Fibroblast of mammary gland (primary cell): ENCODE data around the gene PCBD2.
"Not testable (repeated sequence)": the region's sequence is repeated elsewhere in the genome, so short reads cannot be mapped to it uniquely, and the experiment has no call there.

Experiments
- DNase-seq: peaks from one replicate; pipeline ENCODE4 v3.0.0-alpha.2; 2010; ENCODE audit warnings: low read depth
- H3K4me3 ChIP-seq: 2 replicates; pipeline ENCODE4 v1.5.1; 2011; ENCODE audit warnings: low read depth, mild to moderate bottlenecking, low read length, moderate library complexity; ENCODE audit not compliant: control insufficient read depth
- CTCF ChIP-seq: conservative IDR thresholded peaks from 2 replicates; pipeline ENCODE4 v1.5.1; 2011; ENCODE audit warnings: low read depth, low read length, inconsistent platforms; ENCODE audit not compliant: control insufficient read depth, insufficient read depth

Gene PCBD2

GRCh38 chr5:134979416-134979815, 74.5 kb downstream of the PCBD2 start:
- H3K4me3 ChIP-seq: no peak overlapping the region
- no peak for DNase-seq
- no peak for TF ChIP-seq CTCF

GRCh38 chr5:134982230-134982629, 77.3 kb downstream of the PCBD2 start:
- DNase-seq: peak; percentile 2

GRCh38 chr5:134989266-134989830, 84.4 kb downstream of the PCBD2 start:
- no peak for TF ChIP-seq CTCF
- peak; percentile 6 for DNase-seq

More at GRCh38 chr5:134982230-134982629, 77.3 kb downstream of the PCBD2 start:
- no peak for TF ChIP-seq CTCF
- no peak overlapping the region for H3K4me3 ChIP-seq

GRCh38 chr5:134990183-134990582, 85.3 kb downstream of the PCBD2 start:
- H3K4me3 ChIP-seq, DNase-seq: not testable (repeated sequence)

More at GRCh38 chr5:134989266-134989830, 84.4 kb downstream of the PCBD2 start:
- H3K4me3 ChIP-seq: no peak overlapping the region

GRCh38 chr5:134992148-134992547, 87.2 kb downstream of the PCBD2 start:
- TF ChIP-seq CTCF: no peak
- no peak for DNase-seq
- H3K4me3 ChIP-seq: no peak overlapping the region

GRCh38 chr5:134993161-134993560, 88.2 kb downstream of the PCBD2 start:
- no peak for TF ChIP-seq CTCF
- DNase-seq: no peak
- H3K4me3 ChIP-seq: no peak overlapping the region

- DNase-seq: no peak
- H3K4me3 ChIP-seq: no peak overlapping the region
- no peak for TF ChIP-seq CTCF
Measured at GRCh38 chr5:134994560-134995156, 89.7 kb downstream of the PCBD2 start.
